Upper lobe of left lung (tissue), 6 donors: ENCODE results near the gene MTX2. TPM values are rescaled to one million over a fixed set of nuclear protein-coding genes. Genes with fewer than 3 reads are reported as not detected.

Source experiments
- ATAC-seq, 2 donors: fragments of 200-7000 bp; cut with Tn5 transposase; one replicate each; pipeline ENCODE4 v1.9.1; 2022; ENCODE audit warnings: mild to moderate bottlenecking in 2 of 2, moderate library complexity in 2 of 2; ENCODE audit not compliant: low FRiP score in 2 of 2
- DNase-seq, 2 donors: peaks; one replicate each; pipeline ENCODE4 v3.0.0-alpha.2; 2019 to 2020
- H3K27ac ChIP-seq, 4 donors: fragments of 200-600 bp; sonication (generic); one replicate each; pipeline ENCODE4 v1.5.1; 2016 to 2019
- H3K27me3 ChIP-seq, 4 donors: fragments of 200-600 bp; sonication (generic); one replicate each; pipeline ENCODE4 v1.5.1; 2017 to 2019
- H3K36me3 ChIP-seq, 4 donors: fragments of 200-600 bp; sonication (generic); one replicate each; pipeline ENCODE4 v1.5.1; 2016 to 2019
- H3K4me1 ChIP-seq, 4 donors: fragments of 200-600 bp; sonication (generic); one replicate each; pipeline ENCODE4 v1.5.1; 2018 to 2019
- H3K4me3 ChIP-seq, 4 donors: fragments of 200-600 bp; sonication (generic); one replicate each; pipeline ENCODE4 v1.5.1; 2017 to 2019; ENCODE audit warnings: mild to moderate bottlenecking in 2 of 4, moderate library complexity in 1 of 4
- H3K9me3 ChIP-seq, 4 donors: fragments of 200-600 bp; sonication (generic); one replicate each; pipeline ENCODE4 v1.5.1; 2018 to 2019
- CTCF ChIP-seq, 6 experiments: fragments of 450-650 bp in 4 of 6; fragments of 200-600 bp in 2 of 6; sonication (generic) in 2 of 6; IDR thresholded peaks; one replicate each; pipeline ENCODE4 v1.5.1; 2016 to 2019; ENCODE audit warnings: antibody characterized with exemption in 6 of 6
- EP300 ChIP-seq, 4 donors: sonication (generic); formaldehyde crosslinking; IDR thresholded peaks; one replicate each; pipeline ENCODE4 v1.5.1; 2017; ENCODE audit warnings: antibody characterized with exemption in 4 of 4, control low read depth in 2 of 4
- POLR2A ChIP-seq, 4 donors: fragments of 450-650 bp; IDR thresholded peaks; one replicate each; pipeline ENCODE4 v1.5.1; 2016 to 2017; ENCODE audit warnings: antibody characterized with exemption in 4 of 4, mild to moderate bottlenecking in 2 of 4
- POLR2AphosphoS5 ChIP-seq, 2 donors: sonication (generic); formaldehyde crosslinking; IDR thresholded peaks; one replicate each; pipeline ENCODE4 v1.5.1; 2017; ENCODE audit warnings: antibody characterized with exemption in 2 of 2
- WGBS, 2 donors: methylation state at CpG; one replicate each; pipeline ENCODE4 v1.1.5; 2017 to 2018; 5-methylcytosine and 5-hydroxymethylcytosine counted together
- total RNA-seq, 6 donors: library from RNA; depleted of rRNA in 4 of 6; stranded (reverse); fragments of >200 nt in 4 of 6; gene quantifications; one replicate each; pipeline versions ENCODE4 v1.1.0 to v1.2.1, GENCODE V29; 2016 to 2021
- donor health status: DM: no; HTN: no; CAD: no; lungs with moderate emphysema.
- donor health status: DM: no; HTN: yes; CAD: no; lungs with severe emphysema.

The MTX2 gene
- total RNA-seq, 6 donors from 2014 or later, result 17.4 to 31.4 (median 20.7) TPM

GRCh38 chr2:176285321-176285720 is 16.1 kb downstream of the MTX2 start:
- no peak for DNase-seq
- no peak for ATAC-seq
- no peaks in the 10 kb centered on the region for H3K36me3 ChIP-seq

GRCh38 chr2:176291335-176291734 is 22.1 kb downstream of the MTX2 start:
- ATAC-seq, result no peak

More at GRCh38 chr2:176285321-176285720, 16.1 kb downstream of the MTX2 start:
- Histone ChIP-seq H3K27me3 (no peaks in the 10 kb centered on the region), H3K4me3 (no peak overlapping the region), H3K27ac (no peak overlapping the region), H3K4me1 (peaks cover 0 to 4% (median 0%) of the 10 kb centered on the region in 4 donors), H3K9me3 (no peaks in the 10 kb centered on the region)
- TF ChIP-seq EP300 (IDR thresholded peaks at IDR 0.05), result no peak
- no peak for TF ChIP-seq POLR2A (IDR thresholded peaks at IDR 0.05)
- TF ChIP-seq CTCF (IDR thresholded peaks at IDR 0.05), result no peak
- TF ChIP-seq POLR2AphosphoS5 (IDR thresholded peaks at IDR 0.05), result no peak

DNA sequence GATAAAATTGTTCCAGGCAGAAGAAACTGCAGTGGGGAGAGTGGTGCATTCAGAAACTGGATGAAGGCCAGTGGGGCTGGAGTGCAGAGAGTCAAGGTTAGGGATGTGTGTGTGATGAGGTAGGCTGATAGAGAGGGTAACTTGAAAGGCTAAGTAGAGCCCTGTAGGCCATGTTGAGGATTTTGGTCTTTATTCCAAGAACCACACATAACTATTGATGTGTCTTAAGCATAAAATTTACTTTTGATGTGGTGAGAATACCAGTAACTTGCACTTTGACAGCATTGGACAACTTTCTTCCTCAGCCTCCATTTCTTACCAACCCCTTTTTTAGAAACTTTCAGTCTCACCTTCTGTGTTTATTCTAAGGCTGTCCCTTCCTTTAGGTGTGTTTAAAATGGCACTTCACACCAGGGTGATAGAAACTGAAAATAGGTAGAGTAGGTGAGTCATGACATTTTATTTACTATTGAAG is 22.6 kb downstream of the MTX2 start:
- Histone ChIP-seq H3K36me3 (no peaks in the 10 kb centered on the region), H3K4me3 (no peak overlapping the region), H3K27ac (peak overlapping the region in 1 of 4 donors; percentile 11), H3K4me1 (peaks cover 0 to 13% (median 8%) of the 10 kb centered on the region in 4 donors), H3K9me3 (no peaks in the 10 kb centered on the region), H3K27me3 (no peaks in the 10 kb centered on the region)
- TF ChIP-seq EP300 (IDR thresholded peaks at IDR 0.05) (no peak), CTCF (IDR thresholded peaks at IDR 0.05) (no peak), POLR2AphosphoS5 (IDR thresholded peaks at IDR 0.05) (no peak), POLR2A (IDR thresholded peaks at IDR 0.05) (no peak)
- no peak for ATAC-seq
- DNase-seq, result no peak

More at GRCh38 chr2:176291335-176291734, 22.1 kb downstream of the MTX2 start:
- no peaks in the 10 kb centered on the region for H3K36me3 ChIP-seq
- no peak overlapping the region for H3K27ac ChIP-seq
- no peak for DNase-seq
- peaks cover 0 to 13% (median 8%) of the 10 kb centered on the region in 4 donors for H3K4me1 ChIP-seq
- H3K9me3 ChIP-seq, result no peaks in the 10 kb centered on the region
- 69 to 71% methylated on average over 4 of the region's 4 CpGs for WGBS, 2 donors
- no peak overlapping the region for H3K4me3 ChIP-seq
- TF ChIP-seq EP300 (IDR thresholded peaks at IDR 0.05) (no peak), POLR2AphosphoS5 (IDR thresholded peaks at IDR 0.05) (no peak), CTCF (IDR thresholded peaks at IDR 0.05) (no peak), POLR2A (IDR thresholded peaks at IDR 0.05) (no peak)
- H3K27me3 ChIP-seq, result no peaks in the 10 kb centered on the region

DNA sequence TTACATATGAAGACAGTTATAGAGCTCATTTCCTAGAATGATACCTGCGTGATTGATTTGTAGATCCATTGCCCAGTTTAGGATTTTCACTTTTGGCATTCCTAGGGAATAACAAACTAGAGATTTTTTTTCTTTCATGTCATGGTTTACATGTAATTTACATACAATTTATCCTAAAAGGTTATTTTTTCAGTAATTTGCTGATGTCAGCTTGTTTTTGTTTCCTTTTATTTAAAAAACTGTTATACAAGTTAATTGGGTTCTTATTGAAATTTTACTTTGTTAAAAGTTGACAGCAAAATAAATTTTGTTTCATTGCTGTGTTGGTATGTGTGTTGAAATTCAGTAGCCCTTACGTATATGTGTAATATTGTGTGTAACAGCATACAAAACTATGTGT is 23.4 kb downstream of the MTX2 start:
- peaks cover 0 to 13% (median 6%) of the 10 kb centered on the region in 4 donors for H3K4me1 ChIP-seq
- no peaks in the 10 kb centered on the region for H3K9me3 ChIP-seq
- H3K4me3 ChIP-seq, result no peak overlapping the region
- H3K27ac ChIP-seq, result no peak overlapping the region
- ATAC-seq (no peak), DNase-seq (no peak)
- H3K36me3 ChIP-seq, result no peaks in the 10 kb centered on the region
- no peak for TF ChIP-seq EP300 (IDR thresholded peaks at IDR 0.05)
- TF ChIP-seq POLR2AphosphoS5 (IDR thresholded peaks at IDR 0.05), result no peak
- TF ChIP-seq CTCF (IDR thresholded peaks at IDR 0.05), result no peak
- no peak for TF ChIP-seq POLR2A (IDR thresholded peaks at IDR 0.05)
- 91 to 94% methylated on average over 2 of the region's 2 CpGs for whole genome bisulfite sequencing, 2 donors
- no peaks in the 10 kb centered on the region for H3K27me3 ChIP-seq

GRCh38 chr2:176293334-176293733 is 24.1 kb downstream of the MTX2 start:
- no peaks in the 10 kb centered on the region for H3K27me3 ChIP-seq
- no peak for ATAC-seq
- no peak for DNase-seq

More at GRCh38 chr2:176293334-176293733, 24.1 kb downstream of the MTX2 start:
- Histone ChIP-seq H3K27ac (no peak overlapping the region), H3K36me3 (peaks cover 0 to 3% (median 0%) of the 10 kb centered on the region in 4 donors), H3K9me3 (no peaks in the 10 kb centered on the region), H3K4me3 (no peak overlapping the region), H3K4me1 (peaks cover 0 to 13% (median 6%) of the 10 kb centered on the region in 4 donors)
- no peak for TF ChIP-seq POLR2AphosphoS5 (IDR thresholded peaks at IDR 0.05)
- no peak for TF ChIP-seq EP300 (IDR thresholded peaks at IDR 0.05)
- TF ChIP-seq POLR2A (IDR thresholded peaks at IDR 0.05), result no peak
- TF ChIP-seq CTCF (IDR thresholded peaks at IDR 0.05), result no peak
- WGBS, 2 donors, result 81 to 83% methylated on average over 3 of the region's 3 CpGs
